HCT116 (cell line): ENCODE data around the gene COL9A2. TPM values are rescaled to one million over a fixed set of nuclear protein-coding genes. Genes with fewer than 3 reads are reported as not detected.

Experiments
- ATAC-seq: fragments of 200-7000 bp; cut with Tn5 transposase; 2 replicates; pipeline ENCODE4 v1.9.1; 2020; ENCODE audit warnings: mild to moderate bottlenecking, moderate library complexity
- BruUV-seq: library from RNA; stranded (reverse); fragments of 400-500 nt; replicated peaks from 2 replicates; lab custom pipeline; 2021; lab: Mats Ljungman, UMichigan
- CTCF ChIA-PET: fragments of 300-600 bp; sonication (Branson Sonifier 250); formaldehyde crosslinking; loops from one replicate; lab custom pipeline; 2021; ENCODE audit warnings: antibody characterized with exemption; lab: Charles Lee
- POLR2A ChIA-PET: fragments of 300-600, 350-600 bp; sonication (Branson Sonifier 250); formaldehyde crosslinking; loops from one replicate; lab custom pipeline; 2021; ENCODE audit warnings: antibody characterized with exemption; lab: Charles Lee
- RAD21 ChIA-PET, 2 experiments: fragments of 300-600 bp; sonication (Branson Sonifier 250); formaldehyde crosslinking; loops; one replicate each; lab custom pipeline; 2023; ENCODE audit warnings: low total read pairs in 2 of 2; ENCODE audit not compliant: uncharacterized antibody in 2 of 2, unreplicated experiment in 2 of 2, low non-redundant PET in 1 of 2; lab: Charles Lee
- DNase-seq: peaks from one replicate; pipeline ENCODE4 v3.0.0-alpha.2; 2010; ENCODE audit warnings: low read depth, low spot score
- H2AFZ ChIP-seq: fragments of 200-600 bp; shearing (Covaris generic), sonication (generic); 2 replicates; pipeline ENCODE4 v1.6.1; 2017; ENCODE audit warnings: low read depth, mixed run types, mixed read lengths, antibody characterized with exemption, low read length; ENCODE audit not compliant: poor library complexity, severe bottlenecking
- H3K27ac ChIP-seq: 2 replicates; pipeline ENCODE4 v1.5.1; 2012; ENCODE audit warnings: low read depth, low read length
- H3K27me3 ChIP-seq: fragments of 200-600 bp; sonication (generic); 2 replicates; pipeline ENCODE4 v1.6.1; 2016; ENCODE audit warnings: mixed run types, low read length, mixed read lengths; ENCODE audit not compliant: insufficient read depth
- H3K36me3 ChIP-seq, 2 experiments: fragments of 200-500 bp in 1 of 2; fragments of 200-600 bp in 1 of 2; sonication (Bioruptor generic) in 1 of 2; sonication (generic) in 1 of 2; 2 replicates each; pipeline versions ENCODE4 v1.5.1 to v1.6.1; 2014 to 2016; ENCODE audit warnings: low read length in 2 of 2, inconsistent platforms in 1 of 2, mixed read lengths in 1 of 2, mixed run types in 1 of 2; ENCODE audit not compliant: insufficient read depth in 2 of 2, control insufficient read depth in 1 of 2
- H3K4me1 ChIP-seq, 2 experiments: fragments of 200-600 bp in 1 of 2; sonication (generic) in 1 of 2; 2 replicates each; pipeline versions ENCODE4 v1.5.1 to v1.6.1; 2012 to 2017; ENCODE audit warnings: low read length in 2 of 2, inconsistent platforms in 1 of 2, mild to moderate bottlenecking in 1 of 2, mixed read lengths in 1 of 2, mixed run types in 1 of 2, moderate library complexity in 1 of 2; ENCODE audit not compliant: insufficient read depth in 2 of 2, control insufficient read depth in 1 of 2
- H3K4me2 ChIP-seq: fragments of 200-600 bp; sonication (generic); 2 replicates; pipeline ENCODE4 v1.6.1; 2017; ENCODE audit warnings: mixed run types, low read length, mixed read lengths
- H3K4me3 ChIP-seq, 2 experiments: fragments of 200-600 bp in 1 of 2; sonication (generic) in 1 of 2; replicated peaks in 1 of 2; 2 replicates each; pipeline ENCODE4 v1.5.1; 2011 to 2016; ENCODE audit warnings: low read length in 2 of 2, control low read depth in 1 of 2, low read depth in 1 of 2, mild to moderate bottlenecking in 1 of 2, mixed read lengths in 1 of 2, mixed run types in 1 of 2
- H3K79me2 ChIP-seq: fragments of 200-600 bp; sonication (generic); 2 replicates; pipeline ENCODE4 v1.6.1; 2017; ENCODE audit warnings: mild to moderate bottlenecking, mixed run types, low read length, moderate library complexity, mixed read lengths; ENCODE audit not compliant: insufficient read depth
- H3K9ac ChIP-seq: fragments of 200-600 bp; sonication (generic); 2 replicates; pipeline ENCODE4 v1.6.1; 2016; ENCODE audit warnings: low read length, mixed read lengths
- H3K9me2 ChIP-seq: fragments of 200-600 bp; sonication (generic), shearing (Covaris generic); 2 replicates; pipeline ENCODE4 v1.6.1; 2017; ENCODE audit warnings: mixed run types, mild to moderate bottlenecking, moderate library complexity; ENCODE audit not compliant: insufficient read depth
- H3K9me3 ChIP-seq, 2 experiments: fragments of 200-500 bp in 1 of 2; fragments of 200-600 bp in 1 of 2; sonication (Bioruptor generic) in 1 of 2; sonication (generic) in 1 of 2; 2 replicates each; pipeline ENCODE4 v1.6.1; 2014 to 2017; ENCODE audit warnings: low read length in 2 of 2, mixed read lengths in 2 of 2, inconsistent platforms in 1 of 2, low read depth in 1 of 2, mild to moderate bottlenecking in 1 of 2, mixed run types in 1 of 2, moderate library complexity in 1 of 2; ENCODE audit not compliant: control insufficient read depth in 1 of 2, insufficient read depth in 1 of 2
- H4K20me1 ChIP-seq: fragments of 200-600 bp; sonication (generic), shearing (Covaris generic); 2 replicates; pipeline ENCODE4 v1.6.1; 2017; ENCODE audit warnings: mixed run types, mild to moderate bottlenecking, moderate library complexity; ENCODE audit not compliant: insufficient read depth
- ATF3 ChIP-seq: IDR thresholded peaks from 2 replicates; pipeline ENCODE4 v1.6.1; 2012
- CBX3 ChIP-seq: IDR thresholded peaks from 2 replicates; pipeline ENCODE4 v1.6.1; 2012; ENCODE audit warnings: low read depth
- CEBPB ChIP-seq: IDR thresholded peaks from 2 replicates; pipeline ENCODE4 v1.6.1; 2012; ENCODE audit warnings: low read depth
- EGR1 ChIP-seq: IDR thresholded peaks from 2 replicates; pipeline ENCODE4 v1.6.1; 2012; ENCODE audit warnings: low read depth
- ELF1 ChIP-seq: IDR thresholded peaks from 2 replicates; pipeline ENCODE4 v1.6.1; 2012; ENCODE audit warnings: low read depth, borderline replicate concordance
- EZH2phosphoT487 ChIP-seq: fragments of 200-600 bp; IDR thresholded peaks from 2 replicates; pipeline ENCODE4 v1.6.1; 2018; ENCODE audit warnings: antibody characterized with exemption, borderline replicate concordance
- FOSL1 ChIP-seq: IDR thresholded peaks from 2 replicates; pipeline ENCODE4 v1.6.1; 2012; ENCODE audit warnings: low read depth
- JUND ChIP-seq: IDR thresholded peaks from 2 replicates; pipeline ENCODE4 v1.6.1; 2012
- MAX ChIP-seq: IDR thresholded peaks from 2 replicates; pipeline ENCODE4 v1.6.1; 2012
- POLR2A ChIP-seq: IDR thresholded peaks from 2 replicates; pipeline ENCODE4 v1.7.0; 2011; ENCODE audit warnings: borderline replicate concordance; ENCODE audit not compliant: insufficient read depth, insufficient read length; ENCODE audit errors: extremely low read depth
- POLR2AphosphoS5 ChIP-seq: IDR thresholded peaks from 2 replicates; pipeline ENCODE4 v1.6.1; 2011; ENCODE audit warnings: mild to moderate bottlenecking, low read depth, low read length, moderate library complexity
- REST ChIP-seq: IDR thresholded peaks from 2 replicates; pipeline ENCODE4 v1.6.1; 2012; ENCODE audit warnings: low read depth
- SIN3A ChIP-seq: IDR thresholded peaks from 2 replicates; pipeline ENCODE4 v1.6.1; 2012; ENCODE audit warnings: low read depth
- SP1 ChIP-seq: IDR thresholded peaks from 2 replicates; pipeline ENCODE4 v1.6.1; 2012; ENCODE audit warnings: low read depth
- SRF ChIP-seq: IDR thresholded peaks from 2 replicates; pipeline ENCODE4 v1.6.1; 2012; ENCODE audit warnings: low read depth
- TCF7L2 ChIP-seq: IDR thresholded peaks from 2 replicates; pipeline ENCODE4 v1.7.0; 2011; ENCODE audit warnings: borderline replicate concordance, inconsistent platforms; ENCODE audit not compliant: insufficient read depth, insufficient read length; ENCODE audit errors: extremely low read depth
- ZBTB33 ChIP-seq: IDR thresholded peaks from 2 replicates; pipeline ENCODE4 v1.6.1; 2011; ENCODE audit warnings: mild to moderate bottlenecking, low read length, moderate library complexity; ENCODE audit not compliant: insufficient replicate concordance; ENCODE audit errors: extremely low read depth
- ZFX ChIP-seq: fragments of 450-650 bp; IDR thresholded peaks from 2 replicates; pipeline ENCODE4 v1.6.1; 2017
- ZNF274 ChIP-seq: fragments of 200-500 bp; sonication (Bioruptor generic); IDR thresholded peaks from 2 replicates; pipeline ENCODE4 v1.6.1; 2014; ENCODE audit warnings: mild to moderate bottlenecking, low read depth, low read length, inconsistent platforms
- intact Hi-C: fragments of 100-400 bp; cut with micrococcal nuclease; formaldehyde crosslinking; loops from 2 replicates; pipeline ENCODE4 v1.10.0; 2022
- total RNA-seq: library from RNA; stranded (reverse); gene quantifications from one replicate; pipeline ENCODE4 v1.2.1, GENCODE V29; 2021; ENCODE audit not compliant: unreplicated experiment
- TF ChIP-seq, protein P1 (sequence below), 3 experiments: fragments of 200-600 bp in 1 of 3; sonication (generic) in 1 of 3; IDR thresholded peaks in 2 of 3; conservative IDR thresholded peaks in 1 of 3; 2 replicates each; pipeline ENCODE4 v1.5.1; 2012 to 2017; ENCODE audit warnings: low read depth in 2 of 3, low read length in 2 of 3, antibody characterized with exemption in 1 of 3, borderline replicate concordance in 1 of 3, control low read depth in 1 of 3, mild to moderate bottlenecking in 1 of 3, mixed read lengths in 1 of 3, mixed run types in 1 of 3, moderate library complexity in 1 of 3; ENCODE audit not compliant: insufficient read depth in 1 of 3

Gene COL9A2
- total RNA-seq, 1 experiment from 2014 or later, result 2.4 TPM

- Histone ChIP-seq H3K79me2 (no peaks in the 10 kb centered on the region), H3K36me3 (no peaks in the 10 kb centered on the region), H2AFZ (no peak overlapping the region), H3K9me2 (no peaks in the 10 kb centered on the region), H3K9me3 (no peaks in the 10 kb centered on the region), H3K9ac (no peak overlapping the region), H3K4me2 (no peak overlapping the region), H3K4me3 (no peak overlapping the region), H3K27ac (no peak overlapping the region), H3K4me1 (peaks cover 0 to 4% of the 10 kb centered on the region in 2 experiments; a peak in 1 of 4 replicates), H3K27me3 (no peaks in the 10 kb centered on the region), H4K20me1 (no peaks in the 10 kb centered on the region)
- ChIA-PET RAD21 (no interaction called here), POLR2A (no interaction called here), CTCF (interaction anchor here (1.0 to 6.7 kb wide), 4 partner anchors 26 to 199 kb away, joined by 3 to 82 read pairs (median 4); no protein-coding TSS in a partner anchor)
- intact Hi-C loops, result no loop called here
- no peak for DNase-seq
- ATAC-seq, result no peak
- TF ChIP-seq POLR2AphosphoS5 (no peak), FOSL1 (no peak), REST (no peak), CEBPB (no peak), SP1 (no peak), POLR2A (no peak), ZNF274 (no peak), EZH2phosphoT487 (no peak), ATF3 (no peak), TCF7L2 (no peak), ELF1 (no peak), JUND (no peak), SIN3A (no peak), EGR1 (no peak), CBX3 (no peak), SRF (no peak), ZFX (no peak), MAX (no peak), ZBTB33 (no peak)
- TF ChIP-seq, protein P1, sequence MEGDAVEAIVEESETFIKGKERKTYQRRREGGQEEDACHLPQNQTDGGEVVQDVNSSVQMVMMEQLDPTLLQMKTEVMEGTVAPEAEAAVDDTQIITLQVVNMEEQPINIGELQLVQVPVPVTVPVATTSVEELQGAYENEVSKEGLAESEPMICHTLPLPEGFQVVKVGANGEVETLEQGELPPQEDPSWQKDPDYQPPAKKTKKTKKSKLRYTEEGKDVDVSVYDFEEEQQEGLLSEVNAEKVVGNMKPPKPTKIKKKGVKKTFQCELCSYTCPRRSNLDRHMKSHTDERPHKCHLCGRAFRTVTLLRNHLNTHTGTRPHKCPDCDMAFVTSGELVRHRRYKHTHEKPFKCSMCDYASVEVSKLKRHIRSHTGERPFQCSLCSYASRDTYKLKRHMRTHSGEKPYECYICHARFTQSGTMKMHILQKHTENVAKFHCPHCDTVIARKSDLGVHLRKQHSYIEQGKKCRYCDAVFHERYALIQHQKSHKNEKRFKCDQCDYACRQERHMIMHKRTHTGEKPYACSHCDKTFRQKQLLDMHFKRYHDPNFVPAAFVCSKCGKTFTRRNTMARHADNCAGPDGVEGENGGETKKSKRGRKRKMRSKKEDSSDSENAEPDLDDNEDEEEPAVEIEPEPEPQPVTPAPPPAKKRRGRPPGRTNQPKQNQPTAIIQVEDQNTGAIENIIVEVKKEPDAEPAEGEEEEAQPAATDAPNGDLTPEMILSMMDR (IDR thresholded peaks at IDR 0.05 in 2 of 3, conservative IDR thresholded peaks at IDR 0.05 in 1 of 3; ENCODE audit: borderline replicate concordance in 1 of 3, insufficient read depth in 1 of 3, low read depth in 2 of 3, low read length in 2 of 3), result no peak
- no TSS peak for BruUV-seq
Observed at GRCh38 chr1:40341491-40342380, 24.6 kb upstream of the COL9A2 start.
